GM19455 (cell line): ENCODE results near the gene ACER1.
"Not testable (repeated sequence)": the region's sequence is repeated elsewhere in the genome, so short reads cannot be mapped to it uniquely, and the experiment has no call there.

ENCODE experiments used
- ATAC-seq: cut with Tn5 transposase; IDR thresholded peaks from one replicate; pipeline ENCODE4 v1.9.1; 2021; ENCODE audit not compliant: unreplicated experiment

ACER1 gene

GRCh38 chr19:6358003-6358402, 24.6 kb upstream of the ACER1 start:
- no peak for ATAC-seq

DNA sequence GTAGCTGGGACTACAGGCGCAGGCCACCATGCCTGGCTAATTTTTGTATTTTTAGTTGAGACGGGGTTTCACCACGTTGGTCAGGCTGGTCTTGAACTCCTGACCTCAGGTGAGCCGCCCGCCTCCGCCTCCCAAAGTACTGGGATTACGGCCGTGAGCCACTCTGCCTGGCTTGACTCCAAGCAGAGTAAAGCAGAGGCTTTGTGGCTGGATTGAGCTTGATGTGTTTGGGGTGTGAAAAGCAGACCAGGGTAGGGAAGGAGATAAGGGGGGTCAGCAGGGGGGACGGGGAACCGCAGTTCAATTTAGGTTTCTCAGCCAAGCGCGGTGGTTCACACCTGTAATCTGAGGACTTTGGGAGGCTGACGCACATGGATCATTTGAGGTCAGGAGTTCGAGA, 23.8 kb upstream of the ACER1 start:
- ATAC-seq = no peak

- ATAC-seq = not testable (repeated sequence)
These were observed 22.1 kb upstream of the ACER1 start for GRCh38 chr19:6355321-6356040.

DNA sequence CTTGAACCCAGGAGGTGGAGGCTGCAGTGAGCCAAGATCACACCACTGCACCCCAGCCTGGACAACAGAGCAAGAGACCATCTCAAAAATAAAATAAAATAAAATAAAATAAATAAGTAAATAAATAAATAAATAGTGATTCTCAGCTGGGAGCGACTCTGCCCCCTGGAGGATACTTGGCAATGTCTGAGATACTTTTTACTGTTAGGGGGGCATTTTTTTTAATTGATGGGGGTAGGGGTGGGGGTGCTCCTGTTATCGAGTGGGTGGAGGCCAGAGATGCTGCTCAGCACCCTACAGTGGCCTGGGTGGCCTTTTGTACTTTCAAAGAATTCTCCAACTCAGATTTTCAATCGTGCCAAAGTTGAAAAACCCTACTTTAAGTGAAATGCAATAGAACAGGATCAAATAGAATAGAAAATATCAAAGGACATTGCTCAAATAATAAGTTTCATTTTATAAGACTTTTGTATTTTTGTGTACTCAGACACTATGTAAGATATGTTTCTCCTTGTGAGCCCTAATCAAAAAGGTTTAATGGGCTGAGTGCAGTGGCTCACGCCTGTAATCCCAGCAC, 20.8 kb upstream of the ACER1 start:
- no peak for ATAC-seq

- no peak for ATAC-seq
These were observed 19.2 kb upstream of the ACER1 start for GRCh38 chr19:6352381-6353165.

DNA sequence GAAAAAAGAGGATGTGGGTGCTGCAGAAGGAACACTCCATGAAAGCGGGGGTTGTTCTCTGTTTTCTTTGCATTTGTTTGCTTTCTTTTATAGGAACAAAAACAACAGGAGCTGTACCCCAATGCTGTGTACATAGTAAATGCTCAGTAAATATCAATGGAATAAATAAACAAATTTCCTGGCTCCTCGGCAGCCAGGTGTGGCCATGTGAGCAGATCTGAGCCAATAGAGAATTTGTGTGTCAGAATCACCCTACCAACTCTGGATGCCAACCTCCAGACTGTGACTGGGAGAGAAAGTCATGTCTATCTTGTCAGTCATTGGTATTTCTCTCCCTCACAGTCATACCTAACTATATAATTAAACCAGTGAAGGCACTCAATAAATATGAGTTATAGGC, 17.3 kb upstream of the ACER1 start:
- no peak for ATAC-seq

DNA sequence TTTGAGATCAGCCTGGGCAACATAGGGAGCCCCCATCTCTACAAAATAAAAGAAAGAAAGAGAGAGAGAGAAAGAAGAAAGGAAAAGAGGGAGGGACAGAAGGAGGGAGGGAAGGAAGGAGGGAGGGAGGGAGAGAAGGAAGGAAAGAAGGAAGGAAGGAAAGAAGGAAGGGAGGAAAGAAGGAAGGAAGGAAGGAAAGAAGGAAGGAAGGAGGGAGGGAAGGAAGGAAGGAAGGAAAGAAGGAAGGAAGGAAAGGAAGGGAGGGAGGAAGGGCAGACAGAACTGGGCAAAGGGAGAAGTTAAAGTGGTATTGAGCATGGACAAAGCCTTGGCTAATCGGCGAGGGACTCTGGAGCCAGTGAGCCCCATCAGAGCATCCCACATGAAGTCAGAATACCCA, 15.9 kb upstream of the ACER1 start:
- not testable (repeated sequence) for ATAC-seq

GRCh38 chr19:6343462-6343861, 10.1 kb upstream of the ACER1 start:
- ATAC-seq = no peak

- no peak for ATAC-seq
These were observed 7.2 kb upstream of the ACER1 start for GRCh38 chr19:6340493-6341201.

DNA sequence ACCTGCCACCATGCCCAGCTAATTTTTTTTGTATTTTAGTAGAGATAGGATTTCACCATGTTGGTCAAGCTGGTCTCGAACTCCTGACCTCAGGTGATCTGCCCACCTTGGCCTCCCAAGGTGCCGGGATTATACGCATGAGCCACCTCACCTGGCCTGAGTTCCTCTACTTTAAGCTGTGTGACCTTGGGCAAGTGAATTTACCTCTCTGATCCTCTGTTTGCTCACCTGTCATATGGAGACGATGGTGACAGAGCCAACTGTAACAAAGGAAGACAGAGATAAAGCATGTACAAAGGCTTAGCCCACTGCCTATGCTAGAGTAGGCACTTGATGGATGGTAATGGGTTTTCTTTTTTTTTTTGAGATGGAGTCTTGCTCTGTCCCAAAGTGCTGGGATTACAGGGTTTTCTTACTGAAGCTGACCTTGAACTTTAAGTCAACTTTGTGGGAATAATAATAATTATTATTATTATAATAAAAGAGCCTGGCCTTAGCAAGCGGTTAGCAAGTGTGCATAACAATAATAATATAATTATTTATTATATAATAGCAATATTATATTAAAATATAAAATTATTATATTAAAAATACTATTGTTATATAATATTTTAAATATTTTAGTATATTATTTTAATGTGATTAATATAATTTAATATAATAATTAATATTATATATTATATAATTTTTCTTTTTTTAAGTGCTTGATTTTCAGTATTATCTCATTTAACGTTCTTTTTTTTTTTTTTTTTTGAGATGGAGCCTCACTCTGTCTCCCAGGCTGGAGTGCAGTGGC, 1.3 kb upstream of the ACER1 start:
- no peak for ATAC-seq

GRCh38 chr19:6326815-6327214, 6.6 kb downstream of the ACER1 start:
- ATAC-seq = no peak

- no peak for ATAC-seq
These were observed 7.8 kb downstream of the ACER1 start for GRCh38 chr19:6325614-6326013.

DNA sequence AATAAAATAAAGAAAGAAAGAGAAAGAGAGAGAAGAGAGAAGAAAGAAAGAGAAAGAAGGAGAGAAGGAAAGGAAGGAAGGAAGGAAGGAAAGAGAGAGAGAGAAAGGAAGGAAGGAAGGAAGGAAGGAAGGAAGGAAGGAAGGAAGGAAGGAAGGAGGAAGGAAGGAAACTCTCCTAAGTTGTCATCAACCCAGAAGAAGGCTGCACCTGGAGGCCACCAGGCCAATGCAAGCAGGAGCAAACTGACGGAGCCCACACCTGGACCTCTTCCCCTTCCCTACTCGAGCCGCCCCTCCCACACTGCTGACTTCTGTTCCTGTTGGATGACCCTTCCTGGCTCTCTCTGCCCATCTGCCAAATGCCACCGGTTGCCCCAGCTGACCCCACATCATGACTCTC, 8.7 kb downstream of the ACER1 start:
- no peak for ATAC-seq

DNA sequence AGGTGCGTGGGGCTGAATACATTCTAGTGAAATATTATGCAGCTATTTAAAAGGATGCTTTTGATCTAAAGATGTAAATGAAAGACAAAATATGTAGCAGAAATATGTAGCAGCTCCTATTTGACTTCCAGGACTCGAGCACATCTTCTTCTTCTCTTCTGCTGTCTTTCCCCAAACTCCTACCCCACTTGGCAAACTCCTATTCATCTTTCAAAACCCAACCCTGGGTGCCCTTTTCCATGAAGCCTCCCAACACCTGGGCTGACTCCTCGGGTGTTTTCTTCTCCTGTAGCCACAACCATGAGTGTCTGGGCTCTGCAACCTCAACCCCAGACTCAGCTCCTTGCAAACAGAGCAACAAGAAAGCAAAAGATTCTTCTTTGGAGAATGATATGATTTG, 11.1 kb downstream of the ACER1 start:
- no peak for ATAC-seq

- no peak for ATAC-seq
These were observed 14.0 kb downstream of the ACER1 start for GRCh38 chr19:6319376-6319775.

GRCh38 chr19:6318772-6319171, 14.6 kb downstream of the ACER1 start:
- no peak for ATAC-seq

- not testable (repeated sequence) for ATAC-seq
These were observed 17.8 kb downstream of the ACER1 start for GRCh38 chr19:6315646-6316045.

DNA sequence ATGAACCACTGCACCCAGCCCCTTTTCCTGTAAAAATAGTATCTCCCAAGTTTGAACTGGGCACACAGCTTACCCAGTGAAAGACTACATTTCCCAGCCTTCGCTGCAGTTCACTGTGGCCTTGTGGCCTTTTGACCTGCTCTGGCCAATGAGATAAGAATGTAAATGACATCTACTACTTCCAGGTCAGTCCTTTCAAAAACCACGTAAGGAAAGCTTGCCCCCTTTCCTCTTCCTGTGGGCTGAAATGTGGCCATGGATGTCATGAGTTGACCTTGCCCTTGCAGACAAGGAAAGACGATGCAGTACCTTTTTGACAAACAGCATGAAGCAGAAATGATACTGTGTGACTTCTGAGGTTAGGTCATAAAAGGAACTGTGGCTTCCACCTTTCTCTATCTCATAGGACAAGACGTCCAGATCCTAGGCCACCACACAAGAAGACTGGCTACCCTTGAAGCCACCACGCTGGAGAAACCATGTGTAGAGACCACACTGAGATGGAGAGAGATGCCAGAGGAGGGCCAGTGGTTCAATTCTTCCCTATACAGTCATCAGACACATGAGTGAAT, 19.9 kb downstream of the ACER1 start:
- ATAC-seq = no peak

GRCh38 chr19:6312018-6312417, 21.4 kb downstream of the ACER1 start:
- no peak for ATAC-seq

DNA sequence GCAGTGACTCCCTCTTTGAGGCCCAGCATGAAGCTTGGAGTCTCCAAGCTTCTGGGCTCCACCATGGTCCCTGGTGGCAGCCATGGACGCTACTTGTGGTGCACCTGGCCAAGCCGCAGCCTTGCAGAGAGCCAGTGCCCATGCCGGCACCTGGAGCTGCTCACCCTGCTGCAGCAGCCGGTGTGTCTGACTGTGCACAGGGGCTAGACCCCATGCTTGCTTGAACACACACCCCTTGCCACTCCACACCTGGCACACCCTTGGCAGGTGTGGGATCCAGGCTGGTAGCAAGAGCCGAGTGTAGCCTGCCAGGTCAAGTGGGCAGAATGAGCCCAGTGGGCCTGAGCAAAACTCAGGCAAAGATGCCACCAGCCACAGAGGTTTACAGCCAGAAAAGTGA, 35.0 kb downstream of the ACER1 start:
- ATAC-seq = no peak
